WI38 (cell line): Measurements from ENCODE around the gene DCC.

Source experiments
- H3K4me3 ChIP-seq: 2 replicates; pipeline ENCODE4 v1.5.1; 2011; ENCODE audit warnings: low read depth, mild to moderate bottlenecking, control low read depth, low read length
- TF ChIP-seq, protein P1 (sequence below): IDR thresholded peaks from 2 replicates; pipeline ENCODE4 v1.5.1; 2012; ENCODE audit warnings: low read depth, mild to moderate bottlenecking, control low read depth, low read length

Gene DCC

DNA sequence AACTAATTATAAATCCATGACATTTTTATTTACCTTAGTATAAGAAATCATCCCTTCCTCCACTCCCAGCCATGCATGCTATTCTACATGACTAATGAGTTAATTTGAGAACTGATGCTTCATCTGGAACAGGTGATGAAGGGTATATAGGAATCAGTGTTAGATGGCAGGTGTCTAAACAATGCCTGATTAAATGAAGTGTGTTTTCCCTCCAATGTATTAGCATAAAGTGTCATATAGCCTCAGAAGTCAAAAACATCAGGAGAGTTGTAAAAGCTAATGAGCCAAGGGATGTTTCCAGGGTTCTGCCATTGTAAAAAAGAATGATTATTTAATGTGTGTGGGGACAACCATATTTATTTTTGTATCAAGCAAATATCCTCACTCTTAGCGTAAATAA is 913.8 kb downstream of the DCC start:
- TF ChIP-seq, protein P1, sequence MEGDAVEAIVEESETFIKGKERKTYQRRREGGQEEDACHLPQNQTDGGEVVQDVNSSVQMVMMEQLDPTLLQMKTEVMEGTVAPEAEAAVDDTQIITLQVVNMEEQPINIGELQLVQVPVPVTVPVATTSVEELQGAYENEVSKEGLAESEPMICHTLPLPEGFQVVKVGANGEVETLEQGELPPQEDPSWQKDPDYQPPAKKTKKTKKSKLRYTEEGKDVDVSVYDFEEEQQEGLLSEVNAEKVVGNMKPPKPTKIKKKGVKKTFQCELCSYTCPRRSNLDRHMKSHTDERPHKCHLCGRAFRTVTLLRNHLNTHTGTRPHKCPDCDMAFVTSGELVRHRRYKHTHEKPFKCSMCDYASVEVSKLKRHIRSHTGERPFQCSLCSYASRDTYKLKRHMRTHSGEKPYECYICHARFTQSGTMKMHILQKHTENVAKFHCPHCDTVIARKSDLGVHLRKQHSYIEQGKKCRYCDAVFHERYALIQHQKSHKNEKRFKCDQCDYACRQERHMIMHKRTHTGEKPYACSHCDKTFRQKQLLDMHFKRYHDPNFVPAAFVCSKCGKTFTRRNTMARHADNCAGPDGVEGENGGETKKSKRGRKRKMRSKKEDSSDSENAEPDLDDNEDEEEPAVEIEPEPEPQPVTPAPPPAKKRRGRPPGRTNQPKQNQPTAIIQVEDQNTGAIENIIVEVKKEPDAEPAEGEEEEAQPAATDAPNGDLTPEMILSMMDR = no peak
- H3K4me3 ChIP-seq = no peak overlapping the region

DNA sequence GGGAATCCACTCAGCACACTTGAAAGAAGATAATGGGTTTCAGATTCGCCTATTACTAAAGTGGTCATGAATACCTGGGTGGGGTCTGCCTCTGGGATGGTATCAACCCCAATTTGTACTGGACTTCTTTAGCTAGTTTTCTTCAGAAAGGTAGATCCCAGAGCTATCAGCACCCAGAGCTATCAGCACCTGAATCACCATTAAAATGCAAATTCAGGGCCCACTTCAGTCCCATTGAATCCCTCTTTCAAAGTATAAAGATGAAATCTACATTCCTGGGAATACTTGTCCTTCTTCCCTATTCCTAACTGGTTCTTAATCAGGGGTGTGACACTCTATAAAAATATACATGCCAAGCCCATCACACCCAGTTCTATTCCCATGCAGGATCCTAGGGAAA is 914.3 kb downstream of the DCC start:
- H3K4me3 ChIP-seq = no peak overlapping the region
- TF ChIP-seq, protein P1 = no peak

DNA sequence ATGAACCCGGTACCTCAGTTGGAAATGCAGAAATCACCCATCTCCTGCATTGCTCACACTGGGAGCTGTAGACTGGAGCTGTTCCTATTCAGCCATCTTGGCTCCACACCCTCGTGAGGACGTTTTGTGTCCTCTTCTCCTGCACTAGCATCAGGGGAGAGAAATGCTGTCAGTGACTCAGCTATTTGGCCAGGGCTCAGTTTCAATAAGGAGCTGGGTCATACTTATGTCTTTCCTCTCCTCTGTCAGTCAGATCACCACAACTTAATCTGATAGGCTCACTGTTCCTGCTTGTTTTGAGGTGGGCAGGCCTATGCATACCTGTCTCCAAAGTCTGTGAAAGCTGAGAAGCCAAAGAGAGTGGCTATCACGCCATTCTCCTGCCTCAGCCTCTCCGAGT is 921.2 kb downstream of the DCC start:
- TF ChIP-seq, protein P1 = no peak
- no peak overlapping the region for H3K4me3 ChIP-seq

DNA sequence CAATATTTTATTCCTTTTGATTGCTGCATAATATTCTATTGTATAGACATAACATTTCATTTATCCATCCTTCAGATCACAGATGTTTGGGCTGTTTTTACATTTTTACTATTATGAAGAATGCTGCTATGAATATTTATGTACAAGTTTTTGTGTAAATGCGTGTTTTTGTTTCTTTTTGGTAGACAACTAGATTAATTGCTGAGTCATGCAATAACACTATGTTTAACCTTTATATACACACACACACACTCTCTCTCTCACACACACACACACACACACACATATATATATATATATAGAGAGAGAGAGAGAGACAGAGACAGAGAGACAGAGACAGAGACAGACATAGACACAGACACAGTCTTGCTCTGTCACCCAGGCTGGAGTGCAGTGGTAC is 926.9 kb downstream of the DCC start:
- TF ChIP-seq, protein P1 = no peak
- no peak overlapping the region for H3K4me3 ChIP-seq

DNA sequence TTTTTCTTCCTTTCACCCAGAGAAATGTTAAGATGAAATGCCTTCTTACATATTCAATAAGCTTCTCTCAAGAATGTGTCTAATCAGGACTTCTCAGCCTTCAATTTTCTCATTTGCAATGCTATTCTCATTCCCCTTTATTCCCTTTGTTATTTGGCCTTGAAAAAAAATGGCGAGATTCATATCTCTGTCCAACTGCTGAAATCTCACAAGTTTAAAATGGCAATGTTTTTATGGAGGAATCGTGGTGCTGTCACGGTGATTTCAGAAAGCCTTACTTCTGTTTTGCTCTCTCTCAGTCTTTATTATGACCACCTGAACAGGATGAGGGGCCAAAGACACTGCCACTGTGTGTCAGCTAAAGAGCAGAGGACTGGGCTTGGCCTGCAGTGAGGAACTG is 928.5 kb downstream of the DCC start:
- TF ChIP-seq, protein P1 = no peak
- no peak overlapping the region for H3K4me3 ChIP-seq

DNA sequence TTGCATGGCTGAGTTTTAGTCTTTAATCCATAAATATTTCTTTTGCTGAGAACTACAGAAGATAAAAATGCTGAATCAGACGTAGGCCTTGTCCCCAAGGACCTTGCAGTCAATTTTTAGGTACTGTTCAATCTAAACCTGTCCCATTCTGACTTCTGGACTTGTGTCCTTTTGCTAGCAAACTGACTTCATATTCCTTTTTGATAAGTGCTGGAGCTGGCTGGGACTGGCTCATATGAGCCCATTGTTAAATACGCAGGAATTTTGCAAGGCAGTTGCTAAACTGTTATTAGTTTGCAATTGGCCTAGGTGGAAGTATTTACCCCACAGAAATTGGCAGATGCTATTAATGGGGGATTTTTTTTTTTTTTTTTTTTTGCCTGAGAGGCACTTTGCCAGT is 941.4 kb downstream of the DCC start:
- no peak overlapping the region for H3K4me3 ChIP-seq
- TF ChIP-seq, protein P1 = no peak

DNA sequence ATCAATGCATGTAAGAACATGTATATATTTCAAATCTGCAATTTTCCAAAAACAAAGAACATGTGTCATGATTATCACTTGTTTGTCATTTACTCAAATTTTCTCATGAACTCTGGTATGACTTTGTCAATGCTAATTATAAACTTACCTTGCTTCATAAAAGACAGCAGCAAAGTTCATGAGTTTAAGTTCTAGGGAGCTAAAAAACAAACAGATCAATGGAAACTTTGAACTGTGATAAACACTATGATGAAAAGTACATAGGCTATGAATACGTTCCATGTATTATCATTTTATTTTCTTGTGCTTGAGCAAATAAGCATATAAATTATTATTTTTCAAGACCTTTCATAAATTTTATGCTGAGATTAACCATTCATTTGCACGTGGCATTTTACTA is 943.7 kb downstream of the DCC start:
- TF ChIP-seq, protein P1 = no peak

More for the DNA sequence above, 943.7 kb downstream of the DCC start:
- H3K4me3 ChIP-seq = no peak overlapping the region
